Mesendoderm (in vitro differentiated cells): ENCODE results near the gene EIF4G3.

Experiments used
- DNase-seq: peaks from one replicate; pipeline ENCODE4 v3.0.0; 2013
- H2AK5ac ChIP-seq: 2 replicates; pipeline ENCODE4 v1.6.1; 2013; ENCODE audit warnings: low read length, inconsistent platforms
- H2BK120ac ChIP-seq: 2 replicates; pipeline ENCODE4 v1.6.1; 2013; ENCODE audit warnings: low read depth, mild to moderate bottlenecking, low read length, moderate library complexity, mixed read lengths
- H2BK15ac ChIP-seq: replicated peaks from 2 replicates; pipeline ENCODE4 v1.6.1; 2013; ENCODE audit warnings: low read depth, mild to moderate bottlenecking, moderate library complexity
- H2BK5ac ChIP-seq: 2 replicates; pipeline ENCODE4 v1.6.1; 2013; ENCODE audit warnings: low read length, inconsistent platforms
- H3K18ac ChIP-seq: 2 replicates; pipeline ENCODE4 v1.6.1; 2013; ENCODE audit warnings: mild to moderate bottlenecking, low read length, mixed read lengths
- H3K23ac ChIP-seq: one replicate; pipeline ENCODE4 v1.6.1; 2013; ENCODE audit warnings: low read length
- H3K27ac ChIP-seq: 2 replicates; pipeline ENCODE4 v1.5.1; 2013; ENCODE audit warnings: low read depth, mild to moderate bottlenecking, inconsistent platforms, low read length, moderate library complexity
- H3K27me3 ChIP-seq: 2 replicates; pipeline ENCODE4 v1.6.1; 2013; ENCODE audit warnings: low read length, control low read depth, mild to moderate bottlenecking, inconsistent platforms; ENCODE audit not compliant: insufficient read depth, poor library complexity
- H3K36me3 ChIP-seq: 2 replicates; pipeline ENCODE4 v1.6.1; 2013; ENCODE audit warnings: low read length, inconsistent platforms; ENCODE audit not compliant: control insufficient read depth, insufficient read depth
- H3K4ac ChIP-seq: one replicate; pipeline ENCODE4 v1.6.1; 2013; ENCODE audit warnings: low read depth, mild to moderate bottlenecking, low read length, moderate library complexity
- H3K4me1 ChIP-seq: 2 replicates; pipeline ENCODE4 v1.6.1; 2013; ENCODE audit warnings: low read depth, low read length, inconsistent platforms; ENCODE audit not compliant: control insufficient read depth
- H3K4me2 ChIP-seq: 2 replicates; pipeline ENCODE4 v1.6.1; 2013; ENCODE audit warnings: low read length
- H3K4me3 ChIP-seq: 2 replicates; pipeline ENCODE4 v1.5.1; 2013; ENCODE audit warnings: mild to moderate bottlenecking, low read length
- H3K56ac ChIP-seq: one replicate; pipeline ENCODE4 v1.6.1; 2013; ENCODE audit warnings: low read length
- H3K79me1 ChIP-seq: 2 replicates; pipeline ENCODE4 v1.6.1; 2013; ENCODE audit warnings: low read length, inconsistent platforms
- H3K79me2 ChIP-seq: 2 replicates; pipeline ENCODE4 v1.6.1; 2013; ENCODE audit warnings: mild to moderate bottlenecking, low read length; ENCODE audit not compliant: control insufficient read depth, insufficient read depth
- H3K9ac ChIP-seq: 2 replicates; pipeline ENCODE4 v1.6.1; 2013; ENCODE audit warnings: low read length, inconsistent platforms
- H4K5ac ChIP-seq: one replicate; pipeline ENCODE4 v1.6.1; 2013; ENCODE audit warnings: low read length
- H4K8ac ChIP-seq: one replicate; pipeline ENCODE4 v1.6.1; 2013; ENCODE audit warnings: low read depth, mild to moderate bottlenecking, control low read depth, low read length, moderate library complexity
- WGBS: extraction: QIAGEN DNeasy Blood & Tissue Kit; methylation state at CpG from one replicate; pipeline ENCODE4 v1.1.7; 2013; ENCODE audit warnings: low lambda C conversion rate, missing lambda C conversion rate; ENCODE audit not compliant: insufficient coverage; ENCODE audit errors: extremely low coverage; 5-methylcytosine and 5-hydroxymethylcytosine counted together

EIF4G3 gene

DNA sequence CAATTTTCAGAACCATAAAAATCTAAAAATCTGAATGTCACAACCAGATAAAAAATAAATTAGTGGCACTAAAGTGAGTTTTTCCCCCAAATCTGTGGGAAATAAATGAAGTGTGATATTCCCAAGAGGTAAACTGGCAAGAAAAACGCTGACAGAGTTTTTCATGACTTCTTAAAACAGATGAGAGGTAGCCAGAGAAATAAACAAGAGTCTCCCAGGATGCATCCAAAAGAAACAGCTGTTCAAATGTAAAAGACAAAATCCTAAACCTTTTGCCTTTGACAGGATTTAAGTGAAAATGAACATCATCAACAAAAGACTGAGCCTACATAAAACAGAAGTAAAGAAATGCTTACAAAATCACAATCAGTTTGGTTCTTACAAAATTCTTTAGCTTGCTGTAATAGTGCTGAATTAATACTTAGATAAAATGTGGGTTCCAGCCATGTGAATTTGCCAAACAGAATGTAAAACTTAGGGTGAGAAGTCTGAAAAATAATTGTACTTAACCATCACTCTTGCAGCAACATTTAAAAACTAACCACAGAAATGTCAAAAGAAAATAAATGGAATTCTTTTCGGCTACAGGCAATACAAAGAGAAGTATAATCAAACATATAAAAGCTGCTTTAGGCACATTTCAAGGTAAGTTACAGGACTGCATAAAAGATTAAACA is 133.6 kb downstream of the EIF4G3 start:
- H3K18ac ChIP-seq, result no peak overlapping the region
- peaks cover 4% of the 10 kb centered on the region for H3K4me1 ChIP-seq
- H3K27ac ChIP-seq, result no peak overlapping the region
- H3K9ac ChIP-seq, result no peak overlapping the region
- H3K56ac ChIP-seq, result no peak overlapping the region
- H3K4ac ChIP-seq, result no peak overlapping the region
- H2BK15ac ChIP-seq, result no peak overlapping the region
- H2AK5ac ChIP-seq, result no peak overlapping the region
- H3K36me3 ChIP-seq, result no peaks in the 10 kb centered on the region
- H3K4me2 ChIP-seq, result no peak overlapping the region
- no peak overlapping the region for H2BK5ac ChIP-seq
- no peak overlapping the region for H4K5ac ChIP-seq
- peaks cover 5% of the 10 kb centered on the region for H3K79me2 ChIP-seq
- H3K27me3 ChIP-seq, result no peaks in the 10 kb centered on the region
- H3K79me1 ChIP-seq, result peaks cover 13% of the 10 kb centered on the region
- no peak for DNase-seq
- no peak overlapping the region for H2BK120ac ChIP-seq
- whole genome bisulfite sequencing, result no CpG with 5 or more reads among the region's 2 CpGs
- no peak overlapping the region for H4K8ac ChIP-seq
- H3K23ac ChIP-seq, result no peak overlapping the region
- no peak overlapping the region for H3K4me3 ChIP-seq

DNA sequence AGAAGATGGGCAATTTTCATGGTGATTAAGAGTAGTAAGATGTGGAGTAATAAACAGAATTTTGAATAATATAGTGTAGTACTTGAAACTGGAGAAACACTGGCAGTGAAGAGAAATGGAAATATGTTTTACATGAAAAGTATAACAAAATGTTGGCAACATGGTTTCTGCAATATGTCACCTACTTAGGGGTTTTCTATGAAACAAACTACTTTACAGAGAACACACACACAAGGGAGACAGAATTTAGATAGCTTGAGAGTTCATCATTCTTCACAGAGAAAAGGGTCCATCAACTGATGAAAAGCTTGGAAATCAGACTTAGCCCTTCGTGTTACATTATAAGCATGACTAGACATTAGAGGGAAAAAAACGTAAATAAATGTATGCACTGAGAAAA is 135.2 kb downstream of the EIF4G3 start:
- H2BK120ac ChIP-seq, result no peak overlapping the region
- no peak overlapping the region for H3K4ac ChIP-seq
- no peak overlapping the region for H3K4me3 ChIP-seq
- WGBS, result 100% methylated on average over 1 of the region's 2 CpGs
- no peak overlapping the region for H2BK15ac ChIP-seq
- DNase-seq, result no peak
- H3K56ac ChIP-seq, result no peak overlapping the region
- no peak overlapping the region for H2AK5ac ChIP-seq
- H3K79me1 ChIP-seq, result peaks cover 17% of the 10 kb centered on the region
- no peak overlapping the region for H4K8ac ChIP-seq
- peaks cover 4% of the 10 kb centered on the region for H3K4me1 ChIP-seq
- H3K9ac ChIP-seq, result no peak overlapping the region
- no peak overlapping the region for H3K4me2 ChIP-seq
- H3K27me3 ChIP-seq, result no peaks in the 10 kb centered on the region
- H3K23ac ChIP-seq, result no peak overlapping the region
- H2BK5ac ChIP-seq, result no peak overlapping the region
- peaks cover 10% of the 10 kb centered on the region for H3K79me2 ChIP-seq
- H3K36me3 ChIP-seq, result no peaks in the 10 kb centered on the region
- no peak overlapping the region for H4K5ac ChIP-seq
- no peak overlapping the region for H3K27ac ChIP-seq
- no peak overlapping the region for H3K18ac ChIP-seq

DNA sequence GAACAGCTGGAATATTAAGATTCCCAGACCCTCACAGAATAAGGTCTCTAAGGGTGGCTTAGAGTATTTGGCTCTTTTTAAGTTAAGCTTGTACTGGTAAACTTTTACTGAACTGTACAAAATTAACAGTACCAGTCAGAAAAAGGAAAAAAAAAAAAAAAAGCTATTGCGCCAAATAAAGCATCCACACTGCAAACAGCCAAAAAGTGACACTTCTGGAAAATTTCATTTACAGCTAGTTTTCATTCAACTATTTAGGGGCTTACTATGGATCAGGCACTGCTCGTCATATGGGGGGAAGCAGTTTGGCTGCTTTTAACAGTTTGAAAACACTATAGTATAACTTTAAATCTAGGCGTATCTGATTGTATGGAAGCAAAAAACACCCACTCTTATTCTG is 139.6 kb downstream of the EIF4G3 start:
- no peak overlapping the region for H2BK5ac ChIP-seq
- H3K79me1 ChIP-seq, result peaks cover 28% of the 10 kb centered on the region
- no peak overlapping the region for H3K4me3 ChIP-seq
- no peak for DNase-seq
- no peak overlapping the region for H3K9ac ChIP-seq
- no peak overlapping the region for H3K4ac ChIP-seq
- H4K8ac ChIP-seq, result no peak overlapping the region
- H3K79me2 ChIP-seq, result peaks cover 26% of the 10 kb centered on the region
- no peaks in the 10 kb centered on the region for H3K4me1 ChIP-seq
- H3K27me3 ChIP-seq, result no peaks in the 10 kb centered on the region
- no peak overlapping the region for H3K27ac ChIP-seq
- H2BK15ac ChIP-seq, result no peak overlapping the region
- no CpG with 5 or more reads among the region's 3 CpGs for WGBS
- no peak overlapping the region for H2AK5ac ChIP-seq
- H2BK120ac ChIP-seq, result no peak overlapping the region
- H3K23ac ChIP-seq, result no peak overlapping the region
- no peak overlapping the region for H3K4me2 ChIP-seq
- no peak overlapping the region for H4K5ac ChIP-seq
- H3K36me3 ChIP-seq, result no peaks in the 10 kb centered on the region
- H3K18ac ChIP-seq, result no peak overlapping the region
- no peak overlapping the region for H3K56ac ChIP-seq

DNA sequence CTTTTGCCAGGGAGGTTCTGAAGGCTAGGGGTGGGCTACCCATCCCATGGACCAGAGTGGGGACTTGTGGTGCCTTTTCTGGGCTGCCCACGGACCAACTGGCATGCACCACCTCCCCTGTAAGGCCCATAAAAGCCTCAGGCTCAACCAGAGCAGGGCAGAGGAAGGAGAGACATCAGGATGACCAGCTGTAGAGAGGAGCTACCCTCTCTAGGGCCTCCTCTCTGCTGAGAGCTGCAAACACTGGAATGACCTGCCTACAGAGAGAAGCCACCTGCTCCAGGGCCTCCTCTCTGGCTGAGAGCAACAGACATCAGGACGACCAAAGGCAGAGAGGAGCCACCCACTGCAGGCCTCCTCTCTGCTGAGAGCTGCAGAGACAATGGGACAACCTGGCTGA is 140.9 kb downstream of the EIF4G3 start:
- no peak overlapping the region for H3K56ac ChIP-seq
- H3K4ac ChIP-seq, result no peak overlapping the region
- no peak overlapping the region for H2BK120ac ChIP-seq
- H3K4me1 ChIP-seq, result no peaks in the 10 kb centered on the region
- no peak overlapping the region for H4K8ac ChIP-seq
- no peak overlapping the region for H3K23ac ChIP-seq
- H3K27me3 ChIP-seq, result no peaks in the 10 kb centered on the region
- H2AK5ac ChIP-seq, result no peak overlapping the region
- H3K4me3 ChIP-seq, result no peak overlapping the region
- no CpG with 5 or more reads among the region's 2 CpGs for WGBS
- no peak overlapping the region for H2BK15ac ChIP-seq
- H2BK5ac ChIP-seq, result no peak overlapping the region
- no peak overlapping the region for H3K9ac ChIP-seq
- DNase-seq, result no peak
- peaks cover 30% of the 10 kb centered on the region for H3K79me1 ChIP-seq
- no peak overlapping the region for H3K4me2 ChIP-seq
- no peak overlapping the region for H4K5ac ChIP-seq
- H3K79me2 ChIP-seq, result peaks cover 26% of the 10 kb centered on the region
- no peaks in the 10 kb centered on the region for H3K36me3 ChIP-seq
- no peak overlapping the region for H3K18ac ChIP-seq
- no peak overlapping the region for H3K27ac ChIP-seq

DNA sequence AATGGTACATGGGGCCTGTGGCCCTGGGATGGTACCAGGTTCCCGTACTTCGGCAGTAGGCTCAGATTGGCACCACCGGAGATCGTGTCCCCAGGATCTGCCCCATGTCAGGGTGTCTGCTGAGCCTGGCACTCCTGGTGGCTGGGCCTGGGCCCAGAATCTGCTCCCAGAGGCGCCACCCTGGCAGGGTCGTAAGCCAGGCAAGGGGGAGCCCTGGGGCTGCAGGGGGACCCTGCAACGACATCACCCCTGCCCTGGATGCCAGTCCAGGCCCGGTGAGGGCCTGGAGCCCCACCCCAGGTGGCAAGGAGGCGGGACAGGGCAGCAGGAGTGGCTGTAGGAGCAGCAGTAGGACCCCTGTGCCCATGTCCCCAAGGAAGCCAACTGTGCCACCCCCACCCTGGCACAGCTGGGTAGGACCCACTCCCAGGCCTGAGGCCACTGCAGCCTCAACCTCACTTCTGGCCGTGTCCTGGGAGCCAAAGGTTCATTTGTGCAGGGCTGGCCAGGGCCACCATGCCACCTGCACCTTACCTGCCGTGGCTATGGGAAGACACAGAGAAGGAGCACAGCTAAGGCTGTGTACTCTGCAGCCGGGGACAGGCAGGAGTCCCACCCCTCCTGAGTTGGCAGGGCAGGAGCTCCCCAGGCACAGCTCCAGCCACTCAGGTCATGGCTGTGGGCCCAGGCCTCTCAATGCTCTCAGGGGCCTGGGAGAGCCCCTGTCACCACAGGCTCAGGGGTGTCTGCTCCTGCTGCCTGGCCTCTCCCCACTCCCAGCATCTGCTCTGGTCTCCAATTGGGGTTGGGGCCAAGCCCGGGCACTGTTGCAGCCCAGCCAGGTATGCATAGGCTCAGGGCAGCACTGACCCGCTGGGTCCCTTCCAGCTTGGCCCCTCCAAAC is 141.7 kb downstream of the EIF4G3 start:
- Histone ChIP-seq H3K56ac (no peak overlapping the region), H2BK120ac (no peak overlapping the region), H2BK5ac (no peak overlapping the region), H2AK5ac (no peak overlapping the region), H3K4me2 (no peak overlapping the region), H3K4me3 (no peak overlapping the region), H3K4ac (no peak overlapping the region), H2BK15ac (no peak overlapping the region), H3K27me3 (no peaks in the 10 kb centered on the region), H4K8ac (no peak overlapping the region), H3K4me1 (no peaks in the 10 kb centered on the region), H3K18ac (no peak overlapping the region), H3K79me2 (peaks cover 26% of the 10 kb centered on the region), H4K5ac (no peak overlapping the region), H3K9ac (no peak overlapping the region), H3K27ac (no peak overlapping the region), H3K79me1 (peaks cover 26% of the 10 kb centered on the region), H3K23ac (no peak overlapping the region), H3K36me3 (no peaks in the 10 kb centered on the region)
- no peak for DNase-seq
- WGBS, result no CpG with 5 or more reads among the region's 14 CpGs
